H1 (cell line): ENCODE data around the gene NIPSNAP2. TPM values are rescaled to one million over a fixed set of nuclear protein-coding genes. Genes with fewer than 3 reads are reported as not detected.

Source experiments
- EP300 ChIP-seq, 2 experiments: IDR thresholded peaks; 1 replicate in 1 of 2; 2 replicates in 1 of 2; pipeline ENCODE4 v1.6.1; 2011 to 2012; ENCODE audit warnings: low read depth in 2 of 2, low read length in 2 of 2, mild to moderate bottlenecking in 2 of 2, borderline replicate concordance in 1 of 2, inconsistent platforms in 1 of 2, moderate library complexity in 1 of 2
- KDM4A ChIP-seq: IDR thresholded peaks from one replicate; pipeline ENCODE4 v1.7.1; 2012; ENCODE audit warnings: low read depth, mild to moderate bottlenecking, moderate library complexity, low read length, inconsistent platforms; ENCODE audit not compliant: severe bottlenecking
- MAFK ChIP-seq: IDR thresholded peaks from 2 replicates; pipeline ENCODE4 v1.6.1; 2012; ENCODE audit warnings: low read depth, mild to moderate bottlenecking, improper control_type of control experiment, low read length
- NRF1 ChIP-seq: IDR thresholded peaks from 2 replicates; pipeline ENCODE4 v1.6.1; 2011; ENCODE audit warnings: mild to moderate bottlenecking, low read depth, low read length, improper control_type of control experiment
- SIX5 ChIP-seq: IDR thresholded peaks from 2 replicates; pipeline ENCODE4 v1.6.1; 2011; ENCODE audit warnings: mild to moderate bottlenecking, low read depth, low read length
- SRF ChIP-seq: IDR thresholded peaks from 2 replicates; pipeline ENCODE4 v1.6.1; 2011; ENCODE audit warnings: mild to moderate bottlenecking, low read depth, low read length, moderate library complexity
- polyA plus RNA-seq, 7 experiments: library from polyadenylated mRNA; depleted of rRNA in 3 of 7; stranded (reverse) in 5 of 7; unstranded in 2 of 7; fragments of >200 nt in 5 of 7; fragments of 200-250 nt in 2 of 7; gene quantifications; 1 replicate in 5 of 7; 2 replicates in 1 of 7; 4 replicates in 1 of 7; pipeline versions ENCODE4 v1.2.1 to v1.2.3, GENCODE V29; 2011 to 2013; ENCODE audit warnings: missing spikeins in 2 of 7, mixed read lengths in 2 of 7
- total RNA-seq: library from RNA; stranded (reverse); fragmentation: NEBNext Ultra II Directional; extraction: Animal tissue kit (Norgen Biotek cat#: 25700); gene quantifications from 2 replicates; pipeline ENCODE4 v1.2.1, GENCODE V29; 2021
- TF ChIP-seq, protein P1 (sequence below), 3 experiments: IDR thresholded peaks; 1 replicate in 2 of 3; 2 replicates in 1 of 3; pipeline versions ENCODE4 v1.5.1 to v1.6.1; 2011; ENCODE audit warnings: low read length in 3 of 3, mild to moderate bottlenecking in 3 of 3, inconsistent platforms in 2 of 3, low read depth in 1 of 3, moderate library complexity in 1 of 3; ENCODE audit not compliant: insufficient read depth in 1 of 3; ENCODE audit errors: control extremely low read depth in 1 of 3

NIPSNAP2 gene
- total and polyA plus RNA-seq, 2 of the 8 experiments (the other 6 are each of a cell fraction or from before 2014, with no cell fraction given) = 31.1 to 45.2 TPM

- TF ChIP-seq, protein P1, sequence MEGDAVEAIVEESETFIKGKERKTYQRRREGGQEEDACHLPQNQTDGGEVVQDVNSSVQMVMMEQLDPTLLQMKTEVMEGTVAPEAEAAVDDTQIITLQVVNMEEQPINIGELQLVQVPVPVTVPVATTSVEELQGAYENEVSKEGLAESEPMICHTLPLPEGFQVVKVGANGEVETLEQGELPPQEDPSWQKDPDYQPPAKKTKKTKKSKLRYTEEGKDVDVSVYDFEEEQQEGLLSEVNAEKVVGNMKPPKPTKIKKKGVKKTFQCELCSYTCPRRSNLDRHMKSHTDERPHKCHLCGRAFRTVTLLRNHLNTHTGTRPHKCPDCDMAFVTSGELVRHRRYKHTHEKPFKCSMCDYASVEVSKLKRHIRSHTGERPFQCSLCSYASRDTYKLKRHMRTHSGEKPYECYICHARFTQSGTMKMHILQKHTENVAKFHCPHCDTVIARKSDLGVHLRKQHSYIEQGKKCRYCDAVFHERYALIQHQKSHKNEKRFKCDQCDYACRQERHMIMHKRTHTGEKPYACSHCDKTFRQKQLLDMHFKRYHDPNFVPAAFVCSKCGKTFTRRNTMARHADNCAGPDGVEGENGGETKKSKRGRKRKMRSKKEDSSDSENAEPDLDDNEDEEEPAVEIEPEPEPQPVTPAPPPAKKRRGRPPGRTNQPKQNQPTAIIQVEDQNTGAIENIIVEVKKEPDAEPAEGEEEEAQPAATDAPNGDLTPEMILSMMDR (IDR thresholded peaks at IDR 0.05; ENCODE audit: control extremely low read depth in 1 of 3, insufficient read depth in 1 of 3, low read depth in 1 of 3, low read length in 3 of 3) = no peak
- TF ChIP-seq EP300 (IDR thresholded peaks at IDR 0.05; ENCODE audit: borderline replicate concordance in 1 of 2, low read depth in 2 of 2, low read length in 2 of 2) = no peak
- TF ChIP-seq NRF1 = no peak
- TF ChIP-seq KDM4A = no peak
- TF ChIP-seq SRF = no peak
- no peak for TF ChIP-seq MAFK
- no peak for TF ChIP-seq SIX5
Measured at GRCh38 chr7:56019501-56019900, 55.1 kb downstream of the NIPSNAP2 start (continued).
